Measurements from ENCODE around the gene GRID1.

Gene GRID1

GRCh38 chr10:86030312-86030711, 336.3 kb downstream of the GRID1 start:
- Histone ChIP-seq H3K9me3 (no peaks in the 10 kb centered on the region), H3K36me3 (no peaks in the 10 kb centered on the region), H3K27me3 (no peaks in the 10 kb centered on the region), H3K4me3 (no peak overlapping the region), H3K27ac (no peak overlapping the region), H3K4me1 (no peaks in the 10 kb centered on the region)
- TF ChIP-seq CTCF (IDR thresholded peaks at IDR 0.05), result no peak
- intact Hi-C loops (cut with DNase I; ENCODE audit: low total_unique reads), result no loop called here
- no peak for DNase-seq

DNA sequence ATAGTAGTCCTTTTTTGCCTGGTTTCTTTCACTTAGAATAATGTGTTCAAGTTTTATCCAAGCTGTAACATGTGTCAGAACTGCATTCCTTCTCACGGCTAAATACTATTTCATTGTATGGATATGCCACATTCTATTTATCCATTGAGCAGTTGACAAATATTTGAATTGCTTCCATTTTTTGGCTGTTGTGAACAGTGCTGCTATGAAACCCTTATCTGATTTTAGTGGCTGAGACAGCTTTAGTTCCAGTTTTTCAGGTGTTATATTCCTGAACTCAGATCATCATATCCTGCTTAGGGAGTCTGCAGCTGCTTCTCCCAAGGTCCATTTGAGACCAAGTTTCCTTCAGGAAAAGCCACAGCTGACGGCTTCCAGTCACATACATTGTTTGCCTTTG, 339.2 kb downstream of the GRID1 start:
- intact Hi-C loops (cut with DNase I; ENCODE audit: low total_unique reads), result no loop called here
- no peaks in the 10 kb centered on the region for H3K4me1 ChIP-seq
- H3K27me3 ChIP-seq, result no peaks in the 10 kb centered on the region
- no peaks in the 10 kb centered on the region for H3K36me3 ChIP-seq
- no peaks in the 10 kb centered on the region for H3K9me3 ChIP-seq
- no peak for TF ChIP-seq CTCF (IDR thresholded peaks at IDR 0.05)
- DNase-seq, result no peak
- H3K27ac ChIP-seq, result no peak overlapping the region
- no peak overlapping the region for H3K4me3 ChIP-seq

- intact Hi-C loops (cut with DNase I; ENCODE audit: low total_unique reads), result no loop called here
- H3K4me3 ChIP-seq, result no peak overlapping the region
- H3K9me3 ChIP-seq, result no peaks in the 10 kb centered on the region
- no peak for DNase-seq
- no peak overlapping the region for H3K27ac ChIP-seq
- H3K27me3 ChIP-seq, result no peaks in the 10 kb centered on the region
- no peaks in the 10 kb centered on the region for H3K4me1 ChIP-seq
- TF ChIP-seq CTCF (IDR thresholded peaks at IDR 0.05), result no peak
- H3K36me3 ChIP-seq, result no peaks in the 10 kb centered on the region
These were observed 341.1 kb downstream of the GRID1 start for GRCh38 chr10:86025509-86025908.

DNA sequence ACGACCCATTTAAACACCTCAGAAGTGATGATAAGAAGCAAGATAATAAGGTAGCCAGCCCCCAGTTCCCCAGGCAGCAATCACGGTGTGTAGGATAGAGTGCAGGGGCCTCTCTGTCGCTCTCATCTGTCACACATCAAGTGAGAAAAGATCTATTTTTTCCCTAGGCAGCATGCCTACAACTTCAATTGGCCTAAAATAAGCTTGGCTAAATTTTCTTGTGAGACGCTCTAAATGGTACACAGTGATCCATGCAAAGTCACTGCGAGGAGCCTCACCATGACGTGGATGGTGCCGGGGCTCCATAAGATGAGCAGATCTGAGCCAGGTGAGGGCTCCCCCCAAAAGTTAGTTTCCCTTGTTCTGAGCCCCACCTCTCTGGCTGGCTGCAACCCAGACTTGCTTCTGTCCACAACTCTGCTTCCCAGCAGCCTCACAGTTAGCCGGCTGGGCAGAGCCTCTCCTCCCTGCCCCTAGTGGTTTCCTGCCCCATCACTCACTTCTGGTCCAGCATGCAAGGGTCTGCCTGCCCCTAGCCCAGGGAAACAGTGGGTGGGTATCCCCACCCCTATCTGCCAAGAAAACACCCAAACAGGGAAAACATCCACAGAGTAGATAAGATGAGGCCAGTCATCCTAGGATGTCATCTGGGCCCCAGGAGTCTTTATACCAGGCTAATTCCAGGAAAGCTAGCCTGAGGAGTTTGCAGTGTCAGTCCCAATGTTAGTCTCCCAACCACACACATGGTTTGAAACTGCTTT, 342.1 kb downstream of the GRID1 start:
- TF ChIP-seq CTCF (IDR thresholded peaks at IDR 0.05), result no peak
- no peak overlapping the region for H3K4me3 ChIP-seq
- H3K36me3 ChIP-seq, result no peaks in the 10 kb centered on the region
- intact Hi-C loops (cut with DNase I; ENCODE audit: low total_unique reads), result no loop called here
- no peaks in the 10 kb centered on the region for H3K27me3 ChIP-seq
- no peak overlapping the region for H3K27ac ChIP-seq
- no peaks in the 10 kb centered on the region for H3K9me3 ChIP-seq
- no peaks in the 10 kb centered on the region for H3K4me1 ChIP-seq
- no peak for DNase-seq

DNA sequence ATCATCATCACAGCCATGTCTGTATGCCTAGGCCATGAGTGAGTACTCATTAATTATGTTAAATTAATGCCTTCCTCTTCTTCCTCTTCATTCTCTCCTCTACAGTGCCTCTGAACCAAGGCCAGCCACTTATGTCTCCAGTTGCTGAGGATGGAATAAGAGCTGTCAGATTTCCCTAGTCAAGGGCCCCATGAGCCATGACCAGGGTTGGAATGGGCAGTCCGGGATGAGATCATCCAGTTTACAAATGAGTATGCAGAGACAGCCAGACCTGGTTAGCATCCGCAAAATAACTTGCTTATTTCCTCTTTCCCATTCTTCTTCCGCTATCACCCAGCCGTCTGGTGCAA, 342.7 kb downstream of the GRID1 start:
- intact Hi-C loops (cut with DNase I; ENCODE audit: low total_unique reads), result no loop called here
- Histone ChIP-seq H3K36me3 (no peaks in the 10 kb centered on the region), H3K4me1 (no peaks in the 10 kb centered on the region), H3K27me3 (no peaks in the 10 kb centered on the region), H3K27ac (no peak overlapping the region), H3K4me3 (no peak overlapping the region), H3K9me3 (no peaks in the 10 kb centered on the region)
- DNase-seq, result no peak
- TF ChIP-seq CTCF (IDR thresholded peaks at IDR 0.05), result no peak

- no peaks in the 10 kb centered on the region for H3K36me3 ChIP-seq
- intact Hi-C loops (cut with DNase I; ENCODE audit: low total_unique reads), result no loop called here
- no peaks in the 10 kb centered on the region for H3K4me1 ChIP-seq
- no peak overlapping the region for H3K4me3 ChIP-seq
- TF ChIP-seq CTCF (IDR thresholded peaks at IDR 0.05), result no peak
- no peaks in the 10 kb centered on the region for H3K27me3 ChIP-seq
- H3K9me3 ChIP-seq, result no peaks in the 10 kb centered on the region
- no peak for DNase-seq
- no peak overlapping the region for H3K27ac ChIP-seq
These were observed 343.3 kb downstream of the GRID1 start for GRCh38 chr10:86023336-86023735.
